NCI-H146 treated with DMSO at 0.1 percent for 48 hours (cell line): ENCODE data around the gene ABHD12.

Experiments used
- DNase-seq: peaks from one replicate; lab custom pipeline; 2025; ENCODE audit not compliant: unreplicated experiment; lab: John Stamatoyannopoulos, UW

The ABHD12 gene

GRCh38 chr20:25308671-25309394 lies 81.8 kb downstream of the ABHD12 start:
- DNase-seq = no peak

DNA sequence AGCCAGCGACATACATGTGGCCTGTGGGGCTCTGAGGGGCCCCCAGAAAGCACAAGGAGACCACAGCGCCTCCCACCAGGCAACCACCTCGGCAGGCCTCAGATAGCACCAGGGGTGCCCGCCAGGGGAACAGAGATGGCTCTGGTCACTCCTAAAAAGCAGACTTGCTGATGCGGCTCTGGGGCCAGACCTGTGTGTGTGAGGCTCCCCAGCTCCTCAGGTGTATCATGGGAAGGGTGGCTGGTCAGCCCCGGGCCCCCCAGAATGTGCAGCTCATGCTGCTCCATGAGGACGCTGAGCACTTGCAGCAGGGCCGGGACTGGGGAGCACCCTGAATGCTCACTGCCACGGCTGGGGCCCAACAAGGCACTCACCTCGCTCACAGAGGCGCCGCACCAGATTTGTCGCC lies 82.5 kb downstream of the ABHD12 start:
- no peak for DNase-seq

DNA sequence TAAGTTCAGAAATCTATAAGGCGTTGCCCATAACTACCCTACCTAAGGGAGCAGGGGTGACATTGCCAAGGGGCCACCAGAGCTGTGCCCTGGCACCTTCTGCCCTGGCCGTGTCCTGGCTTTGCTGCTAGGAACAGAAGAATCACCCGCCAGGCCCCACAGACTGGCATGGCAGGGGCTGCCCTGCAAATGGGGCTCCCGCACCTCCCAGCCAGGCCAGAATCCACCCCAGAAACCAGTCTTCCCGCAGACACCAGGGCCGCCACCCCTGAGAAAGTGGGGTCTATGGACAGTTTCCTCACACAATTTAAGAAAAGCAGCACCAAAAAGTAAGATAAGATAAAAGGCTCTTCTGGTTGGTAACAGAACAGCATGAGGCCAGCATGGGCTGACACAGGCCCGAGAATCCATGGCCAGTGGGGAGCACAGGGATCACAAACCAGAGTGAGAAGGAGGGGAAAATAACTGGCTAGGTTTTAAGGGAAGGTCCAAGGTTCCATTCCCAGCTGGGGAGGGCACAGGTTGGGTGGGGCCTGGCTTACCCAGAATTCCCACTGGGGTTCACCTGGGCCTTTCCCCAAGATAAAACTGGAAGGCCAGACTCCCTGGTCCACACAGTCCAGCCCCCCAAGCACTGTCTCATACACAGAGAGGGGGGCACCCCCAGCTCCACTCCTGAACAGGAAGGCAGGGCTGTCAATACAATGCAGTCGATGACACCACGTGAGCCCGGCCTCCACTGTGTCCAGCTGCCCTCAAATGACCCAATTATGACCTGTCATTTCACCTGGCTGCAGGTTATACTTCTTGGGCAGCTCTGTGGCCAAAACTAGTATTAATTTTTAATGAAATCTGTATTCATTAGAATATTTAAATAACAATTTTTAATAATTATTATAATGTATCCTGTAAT lies 83.4 kb downstream of the ABHD12 start:
- no peak for DNase-seq

DNA sequence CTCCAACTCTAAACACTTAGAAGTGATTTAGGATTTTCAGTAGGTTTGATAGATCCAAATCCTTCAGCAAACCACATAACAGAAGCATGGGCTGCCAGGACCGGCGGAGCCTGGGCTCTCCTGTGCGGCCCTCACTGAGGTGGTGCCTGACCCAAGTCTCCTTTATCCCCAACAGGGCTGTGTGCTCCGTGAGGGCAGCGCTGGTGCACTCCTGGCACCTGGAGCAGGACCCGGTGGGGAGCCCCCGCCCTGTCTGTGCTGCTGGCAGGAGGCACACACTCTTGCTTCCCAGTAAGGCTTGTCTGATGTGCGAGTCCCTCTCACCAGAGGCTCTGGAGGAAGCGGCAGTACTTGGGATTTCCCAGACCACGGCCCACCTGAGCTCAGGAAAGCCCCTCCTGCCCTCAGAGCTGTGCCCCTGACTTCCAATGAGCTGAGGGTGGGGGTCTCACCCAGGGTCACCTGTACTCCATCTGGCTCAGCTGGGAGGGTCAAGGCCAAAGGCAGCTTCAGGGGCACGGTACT lies 86.5 kb downstream of the ABHD12 start:
- no peak for DNase-seq

- DNase-seq = no peak
These were observed 87.2 kb downstream of the ABHD12 start for GRCh38 chr20:25303292-25304024.

- no peak for DNase-seq
These were observed 88.0 kb downstream of the ABHD12 start for GRCh38 chr20:25302596-25302995.

DNA sequence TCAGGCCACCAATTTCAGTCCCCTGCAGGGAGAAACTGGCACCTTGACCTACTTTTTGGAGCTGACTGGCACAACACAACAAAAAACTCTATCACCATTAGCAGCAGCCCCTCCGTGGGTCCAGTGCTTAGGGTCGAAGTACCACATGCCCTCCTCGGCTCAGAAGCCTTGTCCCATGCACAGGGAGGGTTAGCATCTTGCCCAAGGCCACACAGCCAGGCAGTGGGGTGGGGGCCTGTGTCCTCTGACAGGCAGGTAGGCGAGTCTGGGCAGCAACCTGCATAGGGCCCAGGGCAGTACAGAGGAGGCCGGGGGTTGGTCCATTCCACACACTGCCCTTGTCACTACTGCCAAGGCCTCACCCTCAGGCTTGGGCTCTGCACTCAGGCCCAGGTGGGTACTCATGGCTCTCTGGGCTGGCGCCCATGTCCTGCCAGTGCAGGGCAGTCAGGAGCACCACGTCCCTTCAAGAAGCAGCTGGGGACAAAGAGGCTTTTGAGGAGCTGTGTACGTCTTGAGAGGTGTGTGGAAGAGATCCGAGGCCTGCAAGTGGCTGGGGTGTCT lies 89.2 kb downstream of the ABHD12 start:
- DNase-seq = no peak

DNA sequence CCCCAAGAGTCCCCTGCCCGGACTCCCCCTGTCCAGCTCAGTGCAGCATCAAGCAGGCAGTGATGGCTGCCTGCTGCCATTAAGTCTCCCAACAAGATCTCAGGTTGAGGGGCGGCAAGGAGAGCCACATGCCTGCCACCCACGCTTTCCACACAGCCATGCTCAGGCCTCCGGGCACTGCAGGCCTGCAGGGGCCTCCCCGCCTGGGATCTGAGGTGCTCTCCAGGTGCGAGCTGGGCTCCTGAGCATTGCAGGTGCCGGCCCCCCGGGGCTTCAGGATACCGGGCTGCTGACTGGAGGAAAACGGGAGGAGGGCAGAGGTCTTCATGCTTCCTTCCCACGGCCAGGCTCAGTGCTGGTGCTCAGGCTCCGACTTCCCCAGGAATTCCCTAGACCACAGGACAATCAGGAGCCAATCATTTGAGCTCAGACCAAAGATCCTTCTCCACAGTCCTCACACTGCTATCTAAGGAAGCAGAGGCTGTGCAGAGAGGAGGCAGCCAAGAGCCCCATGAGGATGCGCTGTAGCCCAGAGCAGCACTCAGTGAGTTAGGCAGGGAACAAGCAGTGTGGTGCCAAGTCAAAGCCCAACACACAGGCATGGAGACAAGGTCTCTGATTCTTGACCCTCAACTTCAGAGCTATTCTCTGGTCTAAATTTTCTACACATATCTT lies 90.0 kb downstream of the ABHD12 start:
- no peak for DNase-seq

GRCh38 chr20:25299806-25300205 lies 90.8 kb downstream of the ABHD12 start:
- no peak for DNase-seq

DNA sequence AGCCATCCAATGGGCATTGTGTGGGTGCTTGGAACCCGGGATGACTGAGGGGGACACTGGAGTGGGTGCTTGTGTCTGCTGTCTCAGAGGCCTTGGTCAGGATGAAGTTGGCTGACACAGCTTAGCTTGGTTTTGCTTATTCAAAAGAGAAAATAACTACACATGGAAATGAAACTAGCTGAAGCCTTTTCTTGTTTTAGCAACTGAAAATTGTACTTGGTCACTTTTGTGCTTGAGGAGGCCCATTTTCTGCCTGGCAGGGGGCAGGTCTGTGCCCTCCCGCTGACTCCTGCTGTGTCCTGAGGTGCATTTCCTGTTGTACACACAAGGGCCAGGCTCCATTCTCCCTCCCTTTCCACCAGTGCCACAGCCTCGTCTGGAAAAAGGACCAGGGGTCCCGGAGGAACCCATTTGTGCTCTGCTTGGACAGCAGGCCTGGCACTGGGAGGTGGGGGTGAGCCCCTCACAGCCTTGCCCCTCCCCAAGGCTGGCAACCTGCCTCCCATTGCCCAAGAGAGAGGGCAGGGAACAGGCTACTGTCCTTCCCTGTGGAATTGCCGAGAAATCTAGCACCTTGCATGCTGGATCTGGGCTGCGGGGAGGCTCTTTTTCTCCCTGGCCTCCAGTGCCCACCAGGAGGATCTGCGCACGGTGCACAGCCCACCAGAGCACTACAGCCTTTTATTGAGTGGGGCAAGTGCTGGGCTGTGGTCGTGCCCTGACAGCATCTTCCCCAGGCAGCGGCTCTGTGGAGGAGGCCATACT lies 93.3 kb downstream of the ABHD12 start:
- peak; percentile 30 for DNase-seq

DNA sequence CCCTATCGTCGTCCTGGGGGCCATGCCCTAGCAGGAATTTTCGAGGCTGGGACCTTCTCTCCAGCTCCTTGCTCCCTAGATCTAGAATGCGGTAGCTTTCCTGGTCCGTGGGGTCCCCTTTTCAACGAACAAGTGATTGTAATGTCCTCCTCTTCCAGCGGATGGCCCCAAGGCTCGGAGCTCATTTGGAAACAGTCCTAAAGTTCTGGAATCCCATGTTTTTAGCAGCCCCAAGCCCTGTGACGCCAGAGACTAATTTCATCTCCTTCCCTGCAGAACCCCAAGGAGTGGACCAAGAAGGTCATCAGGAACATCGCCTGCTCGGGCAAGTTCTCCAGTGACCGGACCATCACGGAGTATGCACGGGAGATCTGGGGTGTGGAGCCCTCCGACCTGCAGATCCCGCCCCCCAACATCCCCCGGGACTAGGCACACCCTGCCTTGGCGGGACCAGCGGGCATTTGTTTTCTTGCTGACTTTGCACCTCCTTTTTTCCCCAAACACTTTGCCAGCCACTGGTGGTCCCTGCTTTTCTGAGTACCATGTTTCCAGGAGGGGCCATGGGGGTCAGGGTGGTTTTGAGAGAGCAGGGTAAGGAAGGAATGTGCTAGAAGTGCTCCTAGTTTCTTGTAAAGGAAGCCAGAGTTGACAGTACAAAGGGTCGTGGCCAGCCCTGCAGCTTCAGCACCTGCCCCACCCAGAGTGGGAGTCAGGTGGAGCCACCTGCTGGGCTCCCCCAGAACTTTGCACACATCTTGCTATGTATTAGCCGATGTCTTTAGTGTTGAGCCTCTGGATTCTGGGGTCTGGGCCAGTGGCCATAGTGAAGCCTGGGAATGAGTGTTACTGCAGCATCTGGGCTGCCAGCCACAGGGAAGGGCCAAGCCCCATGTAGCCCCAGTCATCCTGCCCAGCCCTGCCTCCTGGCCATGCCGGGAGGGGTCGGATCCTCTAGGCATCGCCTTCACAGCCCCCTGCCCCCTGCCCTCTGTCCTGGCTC lies 94.2 kb downstream of the ABHD12 start:
- peak; percentile 19 for DNase-seq

GRCh38 chr20:25295386-25296093 lies 95.1 kb downstream of the ABHD12 start:
- no peak for DNase-seq

GRCh38 chr20:25294459-25295385 lies 95.9 kb downstream of the ABHD12 start:
- DNase-seq = no peak

- DNase-seq = no peak
These were observed 96.7 kb downstream of the ABHD12 start for GRCh38 chr20:25293910-25294458.

- DNase-seq = no peak
These were observed 97.1 kb downstream of the ABHD12 start for GRCh38 chr20:25293507-25293906.

DNA sequence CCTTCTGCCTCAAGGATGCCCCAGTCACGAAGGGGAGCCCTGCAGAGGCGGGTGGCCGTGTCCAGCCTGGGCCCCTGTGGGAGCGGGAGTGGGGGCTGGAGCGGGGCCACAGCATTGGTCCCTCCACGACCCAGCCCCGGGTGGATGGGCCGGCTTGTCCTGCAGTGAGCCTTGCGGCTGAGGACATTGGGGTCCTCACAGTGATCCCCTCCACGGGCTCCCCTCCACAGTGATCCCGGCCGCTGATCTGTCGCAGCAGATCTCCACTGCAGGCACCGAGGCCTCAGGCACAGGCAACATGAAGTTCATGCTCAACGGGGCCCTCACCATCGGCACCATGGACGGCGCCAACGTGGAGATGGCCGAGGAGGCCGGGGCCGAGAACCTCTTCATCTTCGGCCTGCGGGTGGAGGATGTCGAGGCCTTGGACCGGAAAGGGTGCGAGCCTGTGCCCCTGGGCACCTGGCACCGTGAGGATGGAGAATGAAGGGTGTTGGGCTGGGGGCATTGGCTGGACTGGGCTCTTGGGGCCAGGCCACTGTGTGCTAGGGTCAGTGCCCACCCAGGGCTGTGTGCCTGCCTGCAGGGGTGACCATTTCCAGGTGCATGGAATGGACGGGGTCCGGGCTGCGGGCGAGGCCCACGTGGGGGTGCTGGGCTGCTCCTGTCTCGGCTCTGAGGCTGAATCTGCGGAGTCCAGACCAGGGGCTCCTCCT lies 98.3 kb downstream of the ABHD12 start:
- DNase-seq = no peak
